HG03354 (cell line): ENCODE results near the gene CTBP2.

Experiments used
- ATAC-seq: cut with Tn5 transposase; IDR thresholded peaks from one replicate; pipeline ENCODE4 v1.9.1; 2021; ENCODE audit warnings: mild to moderate bottlenecking; ENCODE audit not compliant: unreplicated experiment, poor library complexity, severe bottlenecking

Gene CTBP2

DNA sequence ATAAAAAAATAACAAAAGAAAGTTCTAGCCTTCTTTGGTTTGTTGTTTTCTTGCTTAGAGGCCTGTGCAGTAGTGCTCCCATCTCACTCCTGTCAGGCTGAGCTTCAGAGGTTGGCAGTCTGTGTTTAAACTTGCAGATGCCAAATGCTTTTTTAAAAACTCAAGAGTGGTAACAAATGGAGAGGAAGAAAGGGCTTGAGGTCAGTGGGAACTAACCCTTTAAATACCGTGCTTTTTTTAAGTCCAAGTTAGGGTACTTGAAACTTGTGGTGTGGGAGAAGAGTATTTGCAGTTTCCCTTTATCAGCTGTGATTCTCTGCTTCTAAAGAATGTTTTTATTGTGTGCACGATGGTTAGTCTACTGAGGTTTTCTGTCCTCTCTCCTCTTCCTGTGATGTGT lies 189.1 kb downstream of the CTBP2 start:
- no peak for ATAC-seq

DNA sequence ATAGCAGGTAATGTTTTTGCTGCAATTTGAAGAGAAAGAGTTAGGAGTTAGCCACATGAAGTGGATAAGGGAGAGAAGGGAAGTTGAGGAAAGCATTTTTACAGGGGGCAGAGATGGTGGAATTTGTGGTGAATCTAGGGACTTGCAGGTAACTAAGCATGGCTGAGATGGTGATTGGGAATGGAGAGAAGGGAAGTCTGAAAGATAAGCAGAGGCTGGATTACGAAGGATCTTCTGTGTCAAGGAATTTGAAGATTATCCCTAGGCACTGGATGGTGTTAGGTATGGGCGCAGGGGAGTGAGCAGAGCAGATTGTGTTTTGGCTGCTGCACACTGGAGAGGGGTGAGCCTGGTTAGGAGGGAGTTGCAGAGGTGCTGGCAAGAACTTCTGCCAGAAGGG lies 193.1 kb downstream of the CTBP2 start:
- ATAC-seq = no peak

DNA sequence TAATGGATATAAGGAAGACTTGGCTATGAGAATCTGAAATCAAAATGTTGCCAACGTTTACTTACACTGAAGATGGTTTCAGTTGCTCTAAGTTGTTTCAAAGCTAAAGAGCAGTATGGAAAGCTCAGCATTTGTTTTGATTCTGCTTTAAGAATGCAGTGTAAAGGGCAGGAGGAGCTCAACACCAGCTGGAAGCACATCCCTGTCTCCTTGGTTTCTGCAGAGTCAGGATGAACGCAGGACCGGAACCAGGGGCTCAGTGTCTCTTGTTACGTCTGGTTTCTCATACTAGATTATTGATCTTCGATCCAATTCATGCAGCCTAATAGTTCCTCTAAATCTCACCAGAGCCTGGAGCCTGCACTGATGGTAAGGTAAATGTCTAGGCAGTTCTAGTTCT lies 194.4 kb downstream of the CTBP2 start:
- no peak for ATAC-seq

DNA sequence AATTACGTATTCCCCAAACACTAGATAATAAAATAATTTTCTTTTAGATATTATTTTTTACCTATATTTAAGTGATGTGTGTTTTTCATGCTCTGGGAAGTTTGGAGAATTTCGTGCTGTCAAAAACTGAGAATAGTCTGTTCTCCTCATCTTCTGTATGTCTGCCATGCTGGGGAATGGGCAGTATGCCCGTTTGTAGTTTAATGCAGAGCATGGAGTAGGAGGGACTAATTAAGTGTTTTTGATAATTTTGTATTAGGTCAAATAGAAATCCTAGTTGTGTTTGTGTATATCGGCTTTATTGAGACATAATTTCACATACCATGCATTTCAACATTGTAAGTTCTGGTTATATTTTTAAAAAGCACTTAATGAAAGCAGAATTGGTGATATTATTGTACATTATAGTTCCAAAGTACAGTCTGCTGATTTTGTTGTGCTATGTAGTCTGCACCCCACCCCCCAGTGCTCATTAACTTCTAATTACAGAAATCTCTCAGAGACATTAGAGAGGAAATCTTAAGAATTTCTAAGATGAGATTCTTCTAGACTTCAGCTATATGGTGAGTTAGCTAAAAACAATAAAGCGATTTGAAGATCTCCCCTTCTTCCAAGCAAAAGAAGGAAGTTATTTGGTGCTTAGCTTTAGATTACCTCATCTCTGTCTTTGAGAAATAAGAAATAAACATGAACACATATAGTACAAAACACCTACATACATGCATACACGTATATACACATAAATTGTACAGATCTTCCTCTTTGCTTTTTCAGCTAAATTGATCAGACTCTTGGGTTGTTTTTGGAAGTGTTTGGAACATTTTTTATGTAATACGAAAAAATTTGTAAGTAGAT lies 196.3 kb downstream of the CTBP2 start:
- ATAC-seq = no peak

DNA sequence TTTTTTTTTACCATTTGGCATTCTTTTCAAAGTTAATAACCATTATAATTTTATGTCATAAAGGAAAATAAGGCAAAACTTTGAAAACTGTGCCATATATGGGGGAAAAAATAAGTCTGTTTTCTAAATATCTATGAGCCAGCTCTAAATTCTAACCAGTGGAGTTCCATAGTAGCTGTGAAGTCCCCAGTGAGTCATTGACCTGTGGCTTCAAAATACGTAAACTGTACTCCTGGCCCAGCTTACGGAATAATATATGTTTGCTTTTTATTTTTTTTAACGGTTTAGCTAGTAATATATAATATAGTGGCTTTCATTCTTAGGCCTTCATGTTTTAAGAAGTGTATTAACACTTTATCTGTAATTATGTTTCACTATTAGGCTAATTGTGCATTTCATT lies 197.9 kb downstream of the CTBP2 start:
- ATAC-seq = no peak

DNA sequence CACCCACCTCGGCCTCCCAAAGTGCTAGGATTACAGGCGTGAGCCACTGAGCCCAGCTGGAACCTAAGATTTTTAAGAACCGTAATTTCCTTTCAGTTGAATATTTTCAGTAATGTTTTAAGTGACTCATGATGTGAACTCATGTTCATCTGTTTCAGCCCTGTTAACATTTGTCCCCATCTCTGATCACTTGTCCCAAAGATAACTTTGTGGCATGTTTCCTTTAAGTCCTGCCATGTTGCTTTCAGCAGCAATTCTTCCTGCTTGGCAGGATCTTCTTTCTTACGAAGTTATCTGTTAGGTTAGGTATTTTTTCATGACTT lies 199.2 kb downstream of the CTBP2 start:
- ATAC-seq = no peak

DNA sequence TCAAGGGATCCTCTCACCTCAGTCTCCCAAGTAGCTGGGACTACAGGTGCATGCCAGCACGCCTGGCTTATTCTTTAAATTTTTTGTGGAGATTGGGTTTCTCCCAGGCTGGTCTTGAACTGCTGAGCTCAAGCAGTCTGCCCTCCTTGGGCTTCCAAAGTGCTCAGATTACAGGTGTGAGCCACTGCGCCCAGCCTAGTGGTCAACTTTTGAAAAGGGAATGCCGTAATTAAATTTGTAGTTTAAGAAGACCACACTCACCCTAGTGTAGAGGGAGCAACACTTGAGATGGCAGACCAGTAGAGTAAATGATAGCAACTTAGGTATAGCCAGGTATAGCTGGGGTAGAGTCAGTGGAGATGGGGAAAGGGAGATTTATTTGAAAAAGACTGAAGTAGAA lies 200.8 kb downstream of the CTBP2 start:
- no peak for ATAC-seq

DNA sequence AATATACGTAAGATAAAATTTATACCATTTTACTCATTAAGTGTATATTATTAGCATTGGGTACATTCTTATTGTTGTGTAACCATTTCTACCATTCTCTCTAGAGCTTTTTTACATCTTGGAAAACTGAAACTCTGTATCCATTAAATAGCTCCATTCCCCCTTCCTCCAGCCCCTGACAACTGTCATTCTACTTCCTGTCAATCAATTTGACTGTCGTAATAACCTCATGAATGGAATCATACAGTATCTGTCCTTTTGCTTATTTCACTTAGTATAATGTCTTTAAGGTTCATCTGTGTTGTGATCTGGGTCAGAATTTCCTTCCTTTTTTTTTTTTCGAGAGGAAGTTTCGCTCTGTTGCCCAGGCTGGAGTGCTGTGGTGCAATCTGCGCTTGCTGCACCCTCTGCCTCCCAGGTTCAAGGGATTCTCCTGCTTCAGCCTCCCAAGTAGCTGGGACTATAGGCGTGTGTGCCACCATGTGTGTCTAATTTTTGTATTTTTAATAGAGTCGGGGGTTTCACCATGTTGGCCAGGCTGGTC lies 202.9 kb downstream of the CTBP2 start:
- no peak for ATAC-seq

DNA sequence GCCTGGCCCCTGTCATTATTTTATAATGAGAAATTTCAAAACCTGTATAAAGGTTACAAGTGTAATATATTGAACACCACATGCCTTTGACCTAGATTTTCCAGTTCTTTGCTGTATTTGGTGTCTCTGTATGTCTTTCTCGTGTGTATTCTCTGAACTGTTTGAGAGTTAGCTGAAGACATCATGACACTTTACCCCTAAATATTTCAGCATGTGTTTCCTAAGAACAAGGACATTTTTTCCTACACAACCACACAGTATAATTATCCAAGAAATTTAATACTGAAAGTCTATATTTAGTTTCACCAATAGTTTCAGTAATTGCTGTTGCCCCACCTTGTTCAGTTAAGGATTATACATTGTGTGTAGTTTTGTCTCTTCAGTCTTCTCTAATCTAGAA lies 203.6 kb downstream of the CTBP2 start:
- no peak for ATAC-seq

DNA sequence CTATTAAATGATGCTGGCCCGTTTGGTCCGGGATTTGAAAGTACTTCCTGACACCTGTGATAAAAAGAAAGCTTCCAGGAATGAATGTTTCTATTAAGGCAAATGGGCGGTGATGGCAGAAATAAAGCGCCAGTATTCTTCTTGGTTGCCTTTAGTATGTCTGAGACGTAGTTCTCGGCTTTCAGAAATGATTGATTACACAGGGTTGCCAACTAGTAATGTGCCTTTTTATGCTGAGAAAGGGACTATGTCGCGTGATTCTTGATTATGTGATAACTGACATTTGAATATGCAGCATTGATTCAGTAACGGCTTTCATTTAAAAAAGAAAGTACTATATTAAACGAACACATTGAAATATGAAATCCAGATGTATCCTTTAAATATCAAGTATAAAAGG lies 204.5 kb downstream of the CTBP2 start:
- no peak for ATAC-seq

DNA sequence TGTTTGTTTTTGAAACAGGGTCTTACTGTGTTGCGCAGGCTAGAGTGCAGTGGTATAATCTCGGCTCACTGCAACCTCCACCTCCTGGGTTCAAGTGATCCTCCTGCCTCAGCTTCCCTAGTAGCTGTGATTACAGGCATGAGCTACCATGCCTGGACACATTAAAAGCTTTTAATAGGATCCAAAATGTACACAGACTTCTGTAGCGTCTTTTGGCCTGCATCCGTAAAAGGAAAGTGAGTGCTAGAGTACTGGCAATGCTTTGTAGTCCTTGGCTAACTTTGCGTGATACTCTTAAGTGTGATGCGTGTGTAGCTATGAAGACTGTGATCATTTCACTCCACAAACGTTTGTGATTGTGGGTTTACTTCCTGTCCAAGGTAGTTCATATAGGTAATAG lies 205.1 kb downstream of the CTBP2 start:
- ATAC-seq = no peak

DNA sequence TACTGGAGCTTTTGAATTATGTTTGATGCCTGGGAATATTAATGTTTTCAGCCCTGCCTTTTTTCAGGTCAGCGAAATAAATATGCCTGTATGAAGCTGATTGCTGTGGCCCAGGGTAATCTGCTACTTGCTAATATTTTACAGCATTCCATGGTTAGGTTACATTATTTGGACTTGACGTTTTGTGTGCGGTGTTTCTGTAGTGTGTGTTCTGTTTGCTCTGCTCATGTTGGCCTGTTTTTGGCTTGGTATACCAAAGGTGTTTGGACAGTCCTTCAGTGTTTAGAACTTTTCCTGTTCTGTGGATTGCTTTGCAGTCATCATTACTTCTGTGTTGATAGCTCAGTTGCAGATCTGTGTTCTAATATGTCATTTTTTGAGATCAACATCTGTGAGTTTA lies 206.9 kb downstream of the CTBP2 start:
- no peak for ATAC-seq

DNA sequence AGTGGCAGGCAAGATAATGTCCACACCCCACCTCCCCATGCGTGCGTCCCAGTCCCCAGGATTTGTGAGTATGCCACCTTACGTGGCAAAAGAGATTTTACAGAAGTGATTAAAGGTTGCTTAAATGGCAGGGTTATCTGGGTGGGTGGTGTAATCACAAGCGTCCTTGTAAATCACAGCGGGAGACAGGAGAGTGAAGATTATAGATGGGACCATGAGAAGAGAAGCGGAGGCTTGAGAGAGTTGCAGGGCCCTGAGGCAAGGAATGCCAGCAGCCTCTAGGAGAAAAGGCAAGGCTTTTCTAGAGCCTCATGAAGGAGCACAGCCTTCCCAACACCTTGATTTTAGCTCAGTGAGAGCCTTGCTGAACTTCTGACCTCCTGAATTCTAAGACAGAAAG lies 208.2 kb downstream of the CTBP2 start:
- no peak for ATAC-seq

DNA sequence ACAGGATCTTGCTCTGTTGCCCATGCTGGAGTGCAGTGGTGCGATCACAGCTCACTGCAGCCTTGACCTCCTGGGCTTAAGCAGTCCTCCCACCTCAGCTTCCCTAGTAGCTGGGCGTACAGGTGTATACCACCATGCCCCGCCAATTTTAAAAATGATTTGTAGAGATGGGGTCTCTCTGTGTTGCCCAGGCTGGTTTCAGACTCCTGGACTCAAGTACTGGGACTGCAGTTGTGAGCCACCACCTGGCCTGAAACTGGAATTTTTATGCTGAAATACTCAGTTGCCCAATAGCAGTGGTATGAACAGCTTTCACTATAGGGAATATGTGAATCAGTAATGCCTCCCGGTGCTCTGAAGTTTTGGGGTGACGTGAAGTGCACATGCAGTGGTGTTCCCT lies 210.8 kb downstream of the CTBP2 start:
- no peak for ATAC-seq

DNA sequence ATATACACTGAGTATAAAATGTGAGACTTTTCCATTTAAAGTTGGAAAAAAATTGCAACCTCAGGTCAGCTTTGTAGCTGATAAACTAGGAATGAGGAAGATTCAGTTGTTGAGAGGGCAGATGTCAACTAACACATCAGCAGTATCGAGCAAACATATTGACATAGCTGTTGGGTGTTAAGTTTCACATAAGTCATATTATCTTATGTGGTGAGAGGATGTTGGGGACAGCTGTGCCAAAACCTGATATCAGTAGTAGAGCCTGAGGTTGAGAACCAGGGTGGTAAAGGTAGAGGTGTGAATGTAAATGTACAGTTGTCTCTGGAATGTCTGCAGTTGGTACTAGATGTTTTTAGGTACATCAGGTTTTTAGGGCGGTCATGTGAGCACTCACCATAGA lies 213.4 kb downstream of the CTBP2 start:
- no peak for ATAC-seq

DNA sequence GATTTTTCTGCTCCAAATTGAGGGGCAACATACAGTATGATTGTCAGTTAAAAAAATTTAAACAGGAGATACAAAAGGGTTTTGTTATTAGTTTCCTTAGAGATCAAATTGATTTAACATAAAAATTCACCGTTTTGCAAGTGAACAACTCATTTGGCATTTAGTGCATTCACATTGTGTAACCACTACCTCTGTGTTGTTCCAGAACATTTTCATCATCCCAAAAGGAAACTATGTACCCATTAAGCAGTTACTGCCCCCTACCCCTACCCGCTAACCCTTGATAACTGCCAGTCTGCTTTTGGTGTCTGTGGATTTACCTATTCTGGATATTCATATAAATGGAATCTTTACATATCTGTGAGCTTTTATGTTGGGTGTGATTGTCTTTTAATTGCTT lies 215.4 kb downstream of the CTBP2 start:
- no peak for ATAC-seq

DNA sequence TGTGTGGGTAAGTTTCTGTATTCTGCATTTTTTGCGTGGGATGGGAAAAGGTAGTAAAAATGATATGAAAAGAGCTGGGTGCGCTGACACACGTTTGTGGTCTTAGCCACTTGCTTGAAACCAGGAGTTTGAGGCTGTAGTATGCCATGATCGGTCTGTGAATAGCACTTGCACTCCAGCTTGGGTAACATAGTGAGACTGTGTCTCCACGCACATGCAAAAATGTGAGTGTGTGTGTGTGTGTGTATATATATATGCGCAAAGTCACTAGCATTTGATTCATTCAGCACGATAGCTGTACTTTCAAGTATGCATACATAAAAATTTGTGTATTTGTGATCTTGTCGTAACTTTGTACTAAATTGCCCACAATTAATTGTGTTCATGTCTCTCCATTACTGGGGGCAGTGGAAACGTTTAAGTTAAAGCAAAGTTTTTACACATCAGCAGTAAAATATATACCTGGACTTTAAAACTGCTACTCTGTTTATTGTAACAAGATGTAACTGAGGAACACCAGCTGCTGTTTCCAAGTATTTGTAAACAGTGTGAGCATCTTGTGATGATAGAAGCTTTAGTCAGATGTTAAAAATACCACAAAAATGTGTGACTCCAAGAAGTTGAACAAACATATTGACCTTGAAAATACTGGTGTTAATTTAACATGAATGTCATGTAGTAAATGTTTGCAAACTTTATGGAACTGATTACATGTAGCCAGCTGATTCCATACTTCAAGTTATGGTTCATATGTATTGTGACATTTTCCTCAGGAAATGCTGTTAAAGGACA lies 216.9 kb downstream of the CTBP2 start:
- ATAC-seq = no peak

DNA sequence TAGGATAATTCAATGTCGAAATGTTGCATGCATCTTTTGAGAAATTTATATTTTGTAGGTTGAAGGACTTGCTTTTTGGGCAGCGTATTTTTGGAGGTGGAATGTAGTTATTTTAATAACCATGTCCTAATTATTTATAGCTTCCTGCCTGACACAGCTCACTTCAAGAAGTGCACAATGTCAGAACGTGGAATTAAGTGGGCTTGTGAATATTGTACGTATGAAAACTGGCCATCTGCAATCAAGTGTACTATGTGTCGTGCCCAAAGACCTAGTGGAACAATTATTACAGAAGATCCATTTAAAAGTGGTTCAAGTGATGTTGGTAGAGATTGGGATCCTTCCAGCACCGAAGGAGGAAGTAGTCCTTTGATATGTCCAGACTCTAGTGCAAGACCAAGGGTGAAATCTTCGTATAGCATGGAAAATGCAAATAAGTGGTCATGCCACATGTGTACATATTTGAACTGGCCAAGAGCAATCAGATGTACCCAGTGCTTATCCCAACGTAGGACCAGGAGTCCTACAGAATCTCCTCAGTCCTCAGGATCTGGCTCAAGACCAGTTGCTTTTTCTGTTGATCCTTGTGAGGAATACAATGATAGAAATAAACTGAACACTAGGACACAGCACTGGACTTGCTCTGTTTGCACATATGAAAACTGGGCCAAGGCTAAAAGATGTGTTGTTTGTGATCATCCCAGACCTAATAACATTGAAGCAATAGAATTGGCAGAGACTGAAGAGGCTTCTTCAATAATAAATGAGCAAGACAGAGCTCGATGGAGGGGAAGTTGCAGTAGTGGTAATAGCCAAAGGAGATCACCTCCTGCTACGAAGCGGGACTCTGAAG lies 217.8 kb downstream of the CTBP2 start:
- ATAC-seq = no peak

DNA sequence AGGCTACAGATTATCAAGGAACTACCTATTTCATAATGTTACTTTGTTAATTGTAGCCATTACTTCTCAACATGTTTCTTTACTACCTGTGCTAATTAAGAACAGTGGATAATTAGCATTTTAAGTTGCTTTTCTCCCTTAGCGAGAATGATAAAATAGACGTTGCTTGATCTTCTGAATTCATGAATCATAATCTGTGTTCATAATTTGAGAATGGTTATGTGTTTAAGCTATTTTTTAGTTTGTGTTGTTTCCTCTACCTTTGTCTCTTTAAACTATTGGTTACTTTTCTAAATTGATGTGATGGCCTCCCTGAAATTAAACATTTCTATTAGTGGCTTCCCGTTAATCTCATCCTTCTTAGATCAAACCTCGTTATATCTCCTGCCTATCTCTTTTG lies 218.5 kb downstream of the CTBP2 start, which contains the start of gene ZRANB1:
Gene ZRANB1, plus strand, starts transcription at position 301 of the 400 bp plus-strand sequence. CDS start 371 bp downstream, outside the sequence.
- ATAC-seq = no peak

DNA sequence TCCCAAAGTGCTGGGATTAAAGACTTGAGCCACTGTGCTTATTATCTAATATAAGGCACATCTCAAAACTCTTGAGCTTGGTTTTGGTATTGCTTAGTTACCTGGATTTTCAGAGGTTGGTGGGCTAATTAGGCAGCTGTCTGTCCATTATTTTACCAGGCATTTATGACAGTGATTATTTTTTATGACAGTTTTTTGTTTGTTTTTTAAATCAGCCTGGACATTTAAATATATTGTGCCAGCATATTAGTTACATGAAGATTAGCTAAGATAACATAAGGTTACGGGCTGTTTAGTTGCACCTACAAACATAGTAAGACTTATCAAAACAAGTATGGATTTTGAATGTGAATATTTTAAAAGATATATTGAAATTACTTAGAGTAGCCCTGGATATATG lies 221.1 kb downstream of the CTBP2 start:
- ATAC-seq = no peak
